Bronchial epithelial cell (primary cell): Measurements from ENCODE around the gene ANKS1A. TPM values are rescaled to one million over a fixed set of nuclear protein-coding genes. Genes with fewer than 3 reads are reported as not detected.
A peak's percentile ranks its signal among the peaks of the same experiment; 100 is the strongest.

Source experiments
- DNase-seq: peaks from one replicate; pipeline ENCODE4 v3.0.0-alpha.2; 2010; ENCODE audit warnings: low read depth
- FAIRE-seq: peaks from 2 replicates; lab custom pipeline; 2011; peaks lifted over from hg19 to GRCh38; lab: Jason Lieb, UNC
- H3K27me3 ChIP-seq: 2 replicates; pipeline ENCODE4 v1.5.1; 2011; ENCODE audit warnings: low read length; ENCODE audit not compliant: control insufficient read depth, insufficient read depth
- H3K36me3 ChIP-seq: 2 replicates; pipeline ENCODE4 v1.5.1; 2011; ENCODE audit warnings: low read length; ENCODE audit not compliant: control insufficient read depth, insufficient read depth
- H3K4me3 ChIP-seq: 2 replicates; pipeline ENCODE4 v1.5.1; 2011; ENCODE audit warnings: mild to moderate bottlenecking, low read depth, low read length, control low read depth
- total RNA-seq: library from RNA; depleted of rRNA; stranded (reverse); fragments of >200 nt; gene quantifications from 2 replicates; pipeline ENCODE4 v1.2.1, GENCODE V29; 2014
- TF ChIP-seq, protein P1 (sequence below): IDR thresholded peaks from 2 replicates; pipeline ENCODE4 v1.5.1; 2011; ENCODE audit warnings: mild to moderate bottlenecking, moderate library complexity, low read length, control low read depth, inconsistent platforms; ENCODE audit not compliant: insufficient read depth, severe bottlenecking

ANKS1A gene
- total RNA-seq, 1 donor from 2014 or later, result 9.5 TPM

DNA sequence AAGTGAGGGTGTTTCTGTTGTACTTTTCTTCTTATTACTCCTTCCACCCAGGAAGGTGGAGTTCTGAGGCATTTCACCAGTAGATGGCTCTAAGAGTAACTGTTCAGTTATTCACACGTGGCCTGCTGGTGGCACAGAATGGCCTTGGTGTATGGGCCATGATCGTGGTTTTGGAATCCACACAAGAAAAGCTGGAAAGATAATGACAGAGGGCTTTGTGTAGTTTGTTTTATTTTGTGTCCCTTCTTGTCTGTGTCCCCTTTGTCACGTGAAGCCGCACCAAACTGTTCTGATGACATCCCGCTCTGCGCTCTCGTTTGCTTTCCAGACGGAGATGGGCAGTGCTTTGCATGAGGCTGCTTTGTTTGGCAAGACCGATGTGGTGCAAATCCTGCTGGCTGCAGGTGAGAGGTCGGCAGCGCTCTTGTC lies 93.4 kb downstream of the ANKS1A start:
- TF ChIP-seq, protein P1, sequence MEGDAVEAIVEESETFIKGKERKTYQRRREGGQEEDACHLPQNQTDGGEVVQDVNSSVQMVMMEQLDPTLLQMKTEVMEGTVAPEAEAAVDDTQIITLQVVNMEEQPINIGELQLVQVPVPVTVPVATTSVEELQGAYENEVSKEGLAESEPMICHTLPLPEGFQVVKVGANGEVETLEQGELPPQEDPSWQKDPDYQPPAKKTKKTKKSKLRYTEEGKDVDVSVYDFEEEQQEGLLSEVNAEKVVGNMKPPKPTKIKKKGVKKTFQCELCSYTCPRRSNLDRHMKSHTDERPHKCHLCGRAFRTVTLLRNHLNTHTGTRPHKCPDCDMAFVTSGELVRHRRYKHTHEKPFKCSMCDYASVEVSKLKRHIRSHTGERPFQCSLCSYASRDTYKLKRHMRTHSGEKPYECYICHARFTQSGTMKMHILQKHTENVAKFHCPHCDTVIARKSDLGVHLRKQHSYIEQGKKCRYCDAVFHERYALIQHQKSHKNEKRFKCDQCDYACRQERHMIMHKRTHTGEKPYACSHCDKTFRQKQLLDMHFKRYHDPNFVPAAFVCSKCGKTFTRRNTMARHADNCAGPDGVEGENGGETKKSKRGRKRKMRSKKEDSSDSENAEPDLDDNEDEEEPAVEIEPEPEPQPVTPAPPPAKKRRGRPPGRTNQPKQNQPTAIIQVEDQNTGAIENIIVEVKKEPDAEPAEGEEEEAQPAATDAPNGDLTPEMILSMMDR, result peak; percentile 30
- Histone ChIP-seq H3K36me3 (peaks cover 5% of the 10 kb centered on the region), H3K4me3 (no peak overlapping the region), H3K27me3 (no peaks in the 10 kb centered on the region)
- DNase-seq (peak; percentile 16), FAIRE-seq (no peak)

DNA sequence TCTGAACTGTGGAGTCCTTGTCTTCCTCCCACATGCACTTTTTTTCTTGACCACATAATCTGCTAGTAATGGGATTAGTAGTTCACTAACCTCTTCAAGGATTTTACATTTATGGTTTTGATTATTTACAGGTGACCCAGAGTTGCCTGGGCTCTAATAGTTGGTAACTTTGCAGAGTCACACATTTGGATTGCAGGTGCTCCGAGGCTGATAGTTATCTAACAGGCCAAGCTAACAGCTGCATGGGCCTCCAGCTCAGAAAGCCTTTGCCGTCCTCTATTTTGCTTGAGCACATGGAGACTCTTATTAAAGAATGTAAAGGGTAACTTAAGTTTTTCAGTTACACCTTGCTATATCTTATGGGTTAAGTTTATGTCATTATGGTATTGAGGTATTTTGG lies 95.4 kb downstream of the ANKS1A start:
- DNase-seq (no peak), FAIRE-seq (no peak)
- H3K4me3 ChIP-seq, result no peak overlapping the region
- TF ChIP-seq, protein P1, result no peak
- H3K36me3 ChIP-seq, result peaks cover 9% of the 10 kb centered on the region
- no peaks in the 10 kb centered on the region for H3K27me3 ChIP-seq

DNA sequence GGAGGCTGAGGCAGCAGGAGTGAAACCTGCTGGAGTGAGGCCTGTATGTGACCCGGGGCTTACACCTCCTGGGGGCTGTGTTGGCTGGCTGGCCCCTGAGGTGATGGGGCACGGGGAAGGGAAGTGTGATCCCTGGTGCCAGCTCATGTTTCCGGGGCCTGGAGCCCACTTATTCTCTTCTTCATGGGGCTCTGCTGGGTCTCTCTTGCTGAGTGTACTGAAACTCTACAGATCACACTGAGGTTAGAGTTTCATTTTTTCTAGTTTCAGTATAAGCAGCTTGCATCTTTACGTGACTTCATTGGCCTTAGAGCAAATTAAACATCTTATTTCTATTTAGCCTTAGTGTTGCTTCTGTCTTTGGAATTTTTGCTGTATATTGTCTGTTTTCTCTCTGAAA lies 96.2 kb downstream of the ANKS1A start:
- Histone ChIP-seq H3K27me3 (no peaks in the 10 kb centered on the region), H3K4me3 (no peak overlapping the region), H3K36me3 (peaks cover 10% of the 10 kb centered on the region)
- FAIRE-seq, result no peak
- no peak for DNase-seq
- TF ChIP-seq, protein P1, result no peak

DNA sequence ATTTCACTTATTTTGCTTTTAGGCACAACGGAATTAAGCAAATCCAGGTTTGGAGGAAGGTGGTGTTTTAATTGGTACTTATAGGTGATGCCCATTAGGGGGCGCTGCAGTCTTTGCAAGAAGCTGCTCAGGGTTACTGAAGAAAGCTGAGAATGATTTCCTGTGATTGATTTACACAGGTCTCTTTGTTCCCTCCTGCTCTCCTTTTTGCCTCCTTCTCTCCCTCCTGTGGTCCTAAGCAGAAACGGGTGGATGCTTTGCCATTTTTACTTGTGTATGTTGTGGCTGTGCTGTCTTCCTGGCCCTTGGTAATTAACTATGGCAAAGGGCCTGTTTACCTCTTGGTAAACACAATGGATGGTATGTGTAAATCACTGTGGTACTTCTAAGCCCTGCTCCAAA lies 97.8 kb downstream of the ANKS1A start:
- Histone ChIP-seq H3K36me3 (peaks cover 11% of the 10 kb centered on the region), H3K27me3 (no peaks in the 10 kb centered on the region), H3K4me3 (no peak overlapping the region)
- FAIRE-seq, result no peak
- peak; percentile 53 for DNase-seq
- TF ChIP-seq, protein P1, result peak; percentile 80

DNA sequence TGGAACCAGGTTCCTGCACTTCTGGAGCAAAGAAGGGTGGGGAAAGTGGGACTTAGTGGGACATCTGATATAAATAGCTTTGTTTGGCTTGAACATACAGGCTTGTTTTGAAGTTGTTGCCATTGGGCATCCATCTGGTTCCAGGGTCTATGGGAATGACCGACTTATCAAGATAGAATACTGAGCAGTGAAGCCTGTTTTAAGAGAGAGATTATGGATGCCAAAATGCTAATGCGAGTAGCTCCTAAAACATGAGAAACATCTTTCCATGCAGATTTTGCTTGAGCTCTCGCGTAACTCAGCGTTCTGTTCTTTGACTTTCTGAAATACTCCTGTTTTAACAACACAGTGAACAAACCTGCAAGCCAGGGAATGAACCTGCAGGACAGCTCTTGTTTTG lies 98.5 kb downstream of the ANKS1A start:
- no peak for DNase-seq
- FAIRE-seq, result no peak
- no peaks in the 10 kb centered on the region for H3K27me3 ChIP-seq
- TF ChIP-seq, protein P1, result no peak
- H3K4me3 ChIP-seq, result no peak overlapping the region
- peaks cover 15% of the 10 kb centered on the region for H3K36me3 ChIP-seq

DNA sequence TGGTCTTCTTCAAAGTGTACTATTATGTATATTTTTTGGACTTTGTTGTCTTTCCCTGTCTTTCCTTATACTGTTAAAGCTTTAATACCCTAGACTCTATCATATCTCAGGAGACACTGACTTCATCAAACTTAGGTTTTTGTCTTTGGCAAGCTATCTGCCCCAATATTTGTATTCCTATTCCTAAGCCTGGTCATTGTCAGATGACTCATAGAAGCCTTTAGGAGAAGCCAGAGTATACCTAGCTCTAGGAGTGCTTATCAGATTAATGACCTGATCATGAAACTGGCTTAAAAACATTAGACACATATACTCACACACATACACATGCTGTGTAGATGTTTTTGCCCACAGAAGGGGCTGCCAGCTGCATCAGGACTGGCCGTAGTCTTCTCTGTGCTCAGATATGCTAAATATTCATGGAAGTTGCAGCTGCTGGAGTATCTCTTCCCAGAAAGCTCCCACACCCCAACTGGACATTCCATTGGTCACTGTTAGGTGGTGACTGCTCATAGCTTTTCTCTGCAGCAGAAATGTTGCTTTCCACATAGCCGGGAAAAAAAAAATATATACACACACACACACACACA lies 102.0 kb downstream of the ANKS1A start:
- Histone ChIP-seq H3K4me3 (no peak overlapping the region), H3K27me3 (no peaks in the 10 kb centered on the region), H3K36me3 (peaks cover 17% of the 10 kb centered on the region)
- DNase-seq (peak; percentile 15), FAIRE-seq (no peak)
- TF ChIP-seq, protein P1, result no peak
